GM18505 (cell line): ENCODE results near the gene ARL5A.

Experiments
- ATAC-seq: cut with Tn5 transposase; IDR thresholded peaks from one replicate; pipeline ENCODE4 v1.9.1; 2021; ENCODE audit not compliant: unreplicated experiment
- POLR2A ChIP-seq: IDR thresholded peaks from 4 replicates; pipeline ENCODE4 v1.6.1; 2011; ENCODE audit warnings: borderline replicate concordance; ENCODE audit not compliant: insufficient read depth, insufficient read length; ENCODE audit errors: extremely low read depth

Gene ARL5A

DNA sequence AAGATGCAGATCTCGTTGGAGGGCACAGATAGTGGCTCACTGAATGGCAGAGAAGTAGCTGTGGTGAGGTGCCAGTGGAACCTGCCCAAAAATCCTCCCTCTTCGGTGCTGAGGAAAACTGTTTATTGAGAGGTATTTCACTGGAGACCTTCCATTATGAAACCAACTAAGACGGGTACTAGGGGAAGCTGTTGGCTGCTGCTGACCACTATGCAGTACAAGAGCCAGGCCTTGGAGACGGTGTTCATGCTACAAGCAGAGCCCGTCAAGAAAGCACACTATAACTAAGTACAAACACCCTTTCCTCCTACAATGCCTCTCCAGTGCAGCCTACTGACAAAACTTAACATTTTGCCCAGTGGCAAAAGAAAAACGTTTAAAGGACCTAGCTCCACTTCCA lies 4.6 kb downstream of the ARL5A start:
- TF ChIP-seq POLR2A, result no peak
- ATAC-seq, result no peak

DNA sequence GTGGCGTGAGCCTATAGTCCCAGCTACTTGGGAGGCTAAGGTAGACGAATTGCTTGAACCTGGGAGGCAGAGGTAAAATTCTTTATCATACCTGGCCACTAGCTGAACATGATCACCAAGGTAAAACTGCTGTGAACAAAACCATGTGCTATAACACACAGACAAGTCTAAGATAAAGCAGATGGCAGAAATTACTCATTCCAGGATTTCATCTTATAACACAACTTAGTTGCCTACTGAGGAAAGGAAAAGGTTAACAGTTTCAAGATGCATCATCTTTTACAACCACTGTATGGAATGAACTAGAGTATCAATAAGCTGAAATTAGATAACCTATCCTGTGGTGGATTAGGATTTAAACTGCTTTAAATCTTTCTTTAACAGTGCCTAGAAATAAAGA lies 8.3 kb downstream of the ARL5A start:
- ATAC-seq, result peak; percentile 71
- TF ChIP-seq POLR2A, result no peak

DNA sequence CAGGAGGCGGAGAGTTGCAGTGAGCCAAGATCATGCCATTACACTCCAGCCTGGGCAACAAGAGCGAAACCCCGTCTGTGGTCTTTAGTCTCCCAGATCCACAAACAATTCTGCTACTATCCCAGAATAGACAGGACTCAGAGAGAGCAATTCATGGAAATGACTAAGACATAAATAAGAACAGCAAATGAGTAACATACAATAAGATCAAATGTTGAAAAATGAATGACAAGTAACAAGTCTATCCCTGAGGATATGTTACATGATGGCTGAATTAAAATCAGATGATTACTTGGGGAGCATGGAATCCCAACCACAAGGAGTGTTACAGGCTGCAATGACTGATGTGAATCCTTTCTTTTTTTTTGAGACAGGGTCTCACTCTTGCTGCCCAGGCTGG lies 10.3 kb downstream of the ARL5A start:
- no peak for TF ChIP-seq POLR2A
- ATAC-seq, result no peak

DNA sequence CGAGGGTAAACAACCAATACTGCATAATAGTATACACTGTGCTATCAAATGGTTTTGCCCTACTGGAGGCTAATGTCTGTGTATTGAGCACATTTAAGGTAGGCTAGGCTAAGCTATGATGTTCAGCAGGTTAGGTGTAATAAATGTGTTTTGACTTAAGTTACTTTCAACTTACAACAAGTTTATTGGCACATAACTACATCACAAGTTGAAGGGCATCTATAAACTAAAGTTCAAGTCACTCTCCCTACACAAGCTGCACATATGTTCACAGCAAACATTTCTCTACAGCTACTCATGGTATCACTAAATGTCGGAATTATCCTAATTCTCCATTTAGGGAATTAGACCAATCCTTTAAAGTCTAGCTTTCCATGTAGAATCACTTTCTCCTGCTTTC lies 11.4 kb downstream of the ARL5A start:
- no peak for TF ChIP-seq POLR2A
- ATAC-seq, result no peak

DNA sequence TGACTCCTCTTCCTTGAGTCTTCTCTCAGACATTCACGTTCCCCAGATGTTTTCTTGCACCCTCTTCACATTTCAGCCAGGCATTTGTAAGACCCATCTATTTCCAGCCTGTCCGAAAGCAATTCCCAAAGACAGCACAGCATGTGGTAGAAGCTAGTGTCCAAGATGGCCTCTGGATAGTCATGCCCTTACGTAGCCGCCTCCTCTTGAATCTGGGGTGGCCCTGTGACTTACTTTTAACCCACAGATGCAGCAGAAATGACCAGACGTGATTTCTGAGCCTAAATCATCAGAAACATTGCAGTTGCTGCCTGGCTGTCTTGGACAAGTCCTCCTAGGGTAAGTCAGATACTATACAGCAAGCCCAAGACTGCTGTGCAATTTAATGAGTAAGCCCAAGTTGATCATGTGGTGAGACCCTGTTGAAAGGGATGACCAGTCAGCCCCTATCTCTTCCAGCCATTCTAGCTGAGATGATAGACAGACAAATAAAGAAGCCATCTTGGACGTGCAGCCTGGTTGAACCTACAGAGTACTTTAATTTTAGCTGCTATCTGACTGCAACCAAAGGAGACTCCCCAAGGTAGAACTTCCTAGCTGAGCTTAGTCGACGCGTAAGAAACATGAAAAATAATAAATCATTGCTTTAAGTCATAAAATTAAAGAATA lies 12.3 kb downstream of the ARL5A start:
- no peak for TF ChIP-seq POLR2A
- no peak for ATAC-seq

DNA sequence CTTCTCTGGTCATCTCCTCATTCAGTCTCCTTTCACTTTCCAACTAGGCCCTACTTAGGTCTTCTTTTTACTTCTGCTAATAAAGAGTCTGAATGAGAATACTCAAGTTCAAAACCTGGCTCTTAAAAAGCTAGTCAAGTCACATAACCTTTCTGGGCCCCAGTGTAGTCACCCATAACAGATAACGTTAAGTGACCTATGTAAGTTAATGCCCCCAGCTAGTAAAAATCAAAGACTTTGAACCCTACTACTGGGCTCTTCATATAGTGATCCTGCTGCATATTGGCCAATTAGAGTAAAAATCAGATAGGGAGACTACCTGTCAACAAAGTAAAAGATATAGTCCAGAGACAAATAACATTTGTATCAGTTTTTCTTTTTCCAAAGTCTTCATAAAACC lies 17.7 kb downstream of the ARL5A start:
- ATAC-seq, result no peak
- TF ChIP-seq POLR2A, result no peak

DNA sequence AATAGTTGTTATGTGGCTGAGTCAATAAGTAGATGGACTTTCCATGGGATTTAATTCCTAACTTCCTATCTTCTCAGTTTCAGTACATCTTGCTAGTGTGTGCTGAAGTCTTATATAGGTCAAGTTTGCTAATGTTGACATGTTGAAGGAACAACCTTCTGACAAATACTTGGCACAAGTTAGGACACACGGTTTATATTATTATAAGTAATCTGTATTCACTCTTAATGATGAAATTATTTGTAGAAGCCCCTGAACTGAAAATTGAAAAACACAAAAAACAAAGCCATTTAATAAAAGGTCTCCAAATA lies 19.2 kb downstream of the ARL5A start:
- no peak for ATAC-seq
- no peak for TF ChIP-seq POLR2A

DNA sequence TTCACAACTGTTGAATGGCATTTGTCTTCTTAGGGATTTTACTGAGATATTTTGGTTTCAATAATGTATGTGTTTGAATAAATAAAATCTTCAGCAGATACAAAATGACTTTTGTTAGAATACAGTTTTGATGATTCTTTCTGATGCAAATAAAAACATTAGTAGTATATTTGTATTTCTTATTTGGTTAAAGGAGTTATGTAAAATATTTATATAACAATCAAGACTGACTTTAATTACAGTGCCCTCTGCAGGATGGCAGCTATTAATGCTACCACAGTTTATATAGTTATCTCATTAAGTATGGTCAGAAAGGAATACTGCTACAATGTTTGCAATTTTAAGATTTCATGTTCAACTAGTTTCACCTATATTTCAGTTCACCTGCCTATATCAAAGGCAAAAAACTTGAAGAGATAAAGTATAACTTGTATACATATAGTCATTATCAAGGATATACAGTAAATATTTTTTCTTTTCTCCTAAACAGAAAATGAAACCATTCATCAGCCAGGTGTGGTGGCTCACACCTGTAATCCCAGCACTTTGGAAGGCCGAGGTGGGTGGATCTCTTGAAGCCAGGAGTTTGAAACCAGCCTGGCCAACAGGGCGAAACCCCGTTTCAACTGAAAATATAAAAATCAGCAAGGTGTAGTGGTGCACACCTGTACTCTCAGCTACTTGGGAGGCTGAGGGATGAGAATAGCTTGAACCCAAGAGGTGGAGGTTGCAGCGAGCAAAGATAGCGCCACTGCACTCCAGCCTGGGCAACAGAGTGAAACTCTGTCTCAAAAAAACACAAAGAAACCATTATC lies 19.8 kb downstream of the ARL5A start:
- TF ChIP-seq POLR2A, result no peak
- no peak for ATAC-seq

DNA sequence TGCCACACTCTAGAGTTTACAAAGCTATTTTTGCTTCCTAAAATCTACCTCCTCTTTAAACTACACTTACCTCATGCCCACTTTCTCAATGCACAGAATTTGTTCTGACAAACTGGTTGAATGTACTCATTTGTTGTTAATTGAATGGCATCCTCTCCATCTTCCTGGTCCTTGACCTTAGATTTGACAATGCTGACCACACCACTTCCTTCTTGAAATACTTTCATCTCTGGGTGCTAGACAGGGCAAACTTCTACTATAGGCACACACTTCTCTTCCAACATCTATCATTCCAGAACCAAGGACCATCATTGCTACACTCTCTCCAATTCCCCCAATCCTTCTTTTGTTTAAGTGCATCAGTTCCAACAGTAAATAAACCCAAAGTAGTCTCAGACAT lies 22.3 kb downstream of the ARL5A start:
- ATAC-seq, result no peak
- no peak for TF ChIP-seq POLR2A

DNA sequence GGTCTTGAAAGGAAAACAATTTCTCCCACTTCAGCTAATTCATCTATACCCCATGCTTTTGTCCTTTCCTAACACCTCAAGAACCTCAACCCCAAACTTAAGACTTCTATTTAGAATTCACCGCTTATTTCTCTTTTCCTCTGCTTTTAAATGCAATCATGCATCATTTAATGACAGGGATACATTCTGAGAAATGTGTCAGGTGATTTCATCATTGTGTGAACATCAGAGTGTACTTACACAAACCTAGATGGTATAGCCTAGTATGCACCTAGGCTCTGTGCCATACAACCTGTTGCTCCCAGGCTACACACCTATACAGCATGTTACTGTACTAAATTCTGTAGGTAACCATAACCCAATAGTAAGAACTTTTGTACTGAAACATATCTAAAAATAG lies 22.9 kb downstream of the ARL5A start:
- ATAC-seq, result no peak
- TF ChIP-seq POLR2A, result no peak

DNA sequence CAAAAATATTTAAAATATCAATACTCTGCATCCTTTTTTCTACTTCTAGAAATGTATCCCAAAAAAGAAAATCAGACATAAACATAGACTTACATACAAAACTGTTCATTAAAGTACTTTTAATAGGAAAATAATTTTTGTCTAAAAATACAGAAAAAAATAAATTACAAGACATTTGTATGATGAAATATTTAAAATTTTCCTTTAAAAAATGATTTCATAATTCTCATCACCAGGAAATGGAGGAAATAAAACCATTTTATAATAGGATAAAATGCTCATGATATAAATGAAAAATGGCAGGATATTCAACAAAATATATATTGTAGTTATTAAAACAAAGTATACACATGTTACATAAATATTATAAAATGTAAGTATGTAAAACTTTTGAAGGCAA lies 24.4 kb downstream of the ARL5A start:
- no peak for ATAC-seq
- TF ChIP-seq POLR2A, result no peak

DNA sequence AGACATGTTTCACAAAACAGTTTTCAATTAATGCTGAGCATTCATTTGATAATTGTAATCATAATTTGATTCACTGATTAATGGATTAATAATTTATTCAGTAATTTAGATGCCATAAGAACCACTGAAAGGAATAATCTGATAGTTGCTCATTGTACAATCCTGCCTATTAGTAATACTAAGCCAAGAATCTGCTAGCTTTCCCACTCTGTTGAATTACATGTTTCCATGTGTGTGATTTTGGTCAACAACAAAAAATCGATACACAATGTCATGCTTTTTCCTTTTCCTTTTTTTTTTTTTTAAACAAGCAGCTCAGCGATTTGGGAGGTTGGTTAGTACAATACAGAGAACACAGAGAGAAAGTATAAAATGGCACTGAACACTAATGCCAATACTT lies 25.9 kb downstream of the ARL5A start:
- no peak for TF ChIP-seq POLR2A
- ATAC-seq, result no peak

DNA sequence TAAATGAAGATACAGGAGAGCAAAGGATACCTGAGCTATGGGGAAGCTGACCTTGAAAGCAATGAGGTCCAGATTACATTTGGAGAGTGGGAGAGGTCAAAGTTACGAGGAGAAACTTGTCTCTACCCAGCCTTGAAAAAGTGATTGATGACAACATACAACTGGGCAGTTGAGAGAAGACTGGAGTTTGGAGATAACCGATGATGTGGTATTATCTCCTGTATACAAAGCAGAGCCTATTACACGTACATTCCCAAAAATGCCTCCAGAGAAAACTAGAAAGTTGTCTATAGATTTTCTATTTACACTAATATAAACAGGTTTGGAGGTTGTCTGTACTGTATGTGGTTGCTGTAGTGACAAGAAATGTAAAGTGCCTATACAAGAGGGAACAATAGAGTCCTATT lies 28.3 kb downstream of the ARL5A start:
- TF ChIP-seq POLR2A, result no peak

DNA sequence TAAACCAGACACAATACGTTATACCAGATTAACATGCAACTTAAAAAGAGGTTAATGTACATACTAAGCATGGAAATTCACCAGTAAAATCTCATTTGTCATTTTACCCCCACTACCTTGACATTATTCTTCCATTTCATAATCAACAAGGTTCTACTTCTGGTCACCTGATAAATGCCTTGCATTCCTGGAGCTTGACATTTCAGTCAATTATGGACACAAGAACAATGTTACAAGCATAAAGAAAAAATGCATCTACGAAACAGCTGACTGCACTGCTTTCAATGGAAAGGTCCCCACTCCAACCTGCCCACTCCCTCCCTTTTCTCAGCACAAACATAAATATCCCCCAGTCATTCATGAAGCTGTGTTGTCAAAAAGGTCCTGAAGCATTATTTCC lies 31.4 kb downstream of the ARL5A start:
- no peak for TF ChIP-seq POLR2A
- no peak for ATAC-seq

More for the DNA sequence above, 28.3 kb downstream of the ARL5A start:
- no peak for ATAC-seq
